ENCODE data around the gene SEC61B.

GRCh38 chr9:99261923-99262322, 39.8 kb downstream of the SEC61B start:
- TF ChIP-seq, protein P1, sequence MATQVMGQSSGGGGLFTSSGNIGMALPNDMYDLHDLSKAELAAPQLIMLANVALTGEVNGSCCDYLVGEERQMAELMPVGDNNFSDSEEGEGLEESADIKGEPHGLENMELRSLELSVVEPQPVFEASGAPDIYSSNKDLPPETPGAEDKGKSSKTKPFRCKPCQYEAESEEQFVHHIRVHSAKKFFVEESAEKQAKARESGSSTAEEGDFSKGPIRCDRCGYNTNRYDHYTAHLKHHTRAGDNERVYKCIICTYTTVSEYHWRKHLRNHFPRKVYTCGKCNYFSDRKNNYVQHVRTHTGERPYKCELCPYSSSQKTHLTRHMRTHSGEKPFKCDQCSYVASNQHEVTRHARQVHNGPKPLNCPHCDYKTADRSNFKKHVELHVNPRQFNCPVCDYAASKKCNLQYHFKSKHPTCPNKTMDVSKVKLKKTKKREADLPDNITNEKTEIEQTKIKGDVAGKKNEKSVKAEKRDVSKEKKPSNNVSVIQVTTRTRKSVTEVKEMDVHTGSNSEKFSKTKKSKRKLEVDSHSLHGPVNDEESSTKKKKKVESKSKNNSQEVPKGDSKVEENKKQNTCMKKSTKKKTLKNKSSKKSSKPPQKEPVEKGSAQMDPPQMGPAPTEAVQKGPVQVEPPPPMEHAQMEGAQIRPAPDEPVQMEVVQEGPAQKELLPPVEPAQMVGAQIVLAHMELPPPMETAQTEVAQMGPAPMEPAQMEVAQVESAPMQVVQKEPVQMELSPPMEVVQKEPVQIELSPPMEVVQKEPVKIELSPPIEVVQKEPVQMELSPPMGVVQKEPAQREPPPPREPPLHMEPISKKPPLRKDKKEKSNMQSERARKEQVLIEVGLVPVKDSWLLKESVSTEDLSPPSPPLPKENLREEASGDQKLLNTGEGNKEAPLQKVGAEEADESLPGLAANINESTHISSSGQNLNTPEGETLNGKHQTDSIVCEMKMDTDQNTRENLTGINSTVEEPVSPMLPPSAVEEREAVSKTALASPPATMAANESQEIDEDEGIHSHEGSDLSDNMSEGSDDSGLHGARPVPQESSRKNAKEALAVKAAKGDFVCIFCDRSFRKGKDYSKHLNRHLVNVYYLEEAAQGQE (IDR thresholded peaks at IDR 0.05; ENCODE audit: insufficient read depth in 1 of 2, low read depth in 2 of 2, low read length in 2 of 2): no peak
- no peak for TF ChIP-seq POLR2AphosphoS5 (IDR thresholded peaks at IDR 0.05; ENCODE audit: low read depth, low read length)
- no peak for TF ChIP-seq TAF1 (IDR thresholded peaks at IDR 0.05; ENCODE audit: borderline replicate concordance, insufficient read depth, low read length)
- no peak for TF ChIP-seq SIN3A (IDR thresholded peaks at IDR 0.05; ENCODE audit: borderline replicate concordance, insufficient read depth, low read length)
